Smooth muscle cell of the brain vasculature (primary cell): ENCODE results near the gene BPGM.

Source experiments
- DNase-seq: peaks from one replicate; pipeline ENCODE4 v3.0.0-alpha.2; 2012; ENCODE audit warnings: low read depth, low spot score

BPGM gene

DNA sequence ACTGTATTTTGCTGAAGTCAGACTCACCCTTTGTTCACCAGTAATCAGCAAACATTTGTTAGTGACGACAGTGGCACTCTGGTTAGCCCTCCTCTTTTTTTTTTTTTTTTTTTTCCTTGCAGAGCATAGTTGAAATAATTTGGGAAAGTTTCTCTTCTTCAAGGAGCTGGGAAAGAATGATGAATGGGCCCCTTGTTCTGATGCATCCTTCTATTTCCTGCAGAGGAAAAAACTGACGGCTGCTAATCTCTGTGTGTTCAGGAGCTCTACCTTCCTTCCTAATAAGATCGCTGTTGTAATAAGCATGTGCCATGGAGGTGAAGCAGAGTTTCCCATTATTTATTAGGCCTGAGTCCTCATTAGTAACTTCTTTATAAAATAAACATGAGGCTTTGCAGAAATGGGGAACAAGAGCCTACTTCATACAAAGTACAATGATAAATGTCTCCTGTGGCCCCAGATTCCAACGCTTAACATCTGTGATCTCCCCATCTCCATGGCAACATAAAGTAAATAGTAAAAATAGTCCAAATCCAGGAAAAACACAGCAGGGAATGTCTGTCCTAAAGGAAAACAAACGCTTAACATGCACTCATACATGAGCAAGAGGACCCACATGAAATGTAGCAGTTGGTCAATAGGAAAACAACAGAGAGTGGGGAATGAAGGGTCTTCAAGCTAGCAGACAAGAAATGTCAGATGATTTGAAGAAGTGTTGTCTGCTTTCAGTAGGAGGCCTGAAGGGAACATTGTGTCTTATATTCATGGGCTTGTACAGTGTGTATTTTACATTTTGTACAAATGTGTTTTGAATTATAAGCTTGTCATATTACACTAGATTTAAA lies 73.7 kb downstream of the BPGM start:
- peak; percentile 79 for DNase-seq

DNA sequence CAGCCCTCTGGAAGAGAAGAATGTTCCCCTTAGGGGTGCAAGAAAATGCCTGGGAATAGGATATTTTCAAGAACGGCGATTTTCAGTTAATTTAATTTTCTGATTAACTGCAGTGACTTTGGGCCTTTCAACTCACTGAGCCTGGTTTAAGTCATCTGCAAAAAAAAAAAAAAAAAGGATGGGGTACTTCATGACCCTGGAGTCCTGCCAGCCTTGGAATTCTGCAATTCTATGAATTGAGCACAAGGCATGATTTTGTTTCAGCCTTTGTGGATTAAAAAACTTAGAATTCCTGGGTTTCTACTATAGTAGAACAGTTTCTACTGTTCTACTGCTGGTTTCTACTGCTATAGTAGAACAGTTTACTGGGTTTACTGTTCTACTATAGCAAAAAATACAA lies 74.5 kb downstream of the BPGM start:
- no peak for DNase-seq

DNA sequence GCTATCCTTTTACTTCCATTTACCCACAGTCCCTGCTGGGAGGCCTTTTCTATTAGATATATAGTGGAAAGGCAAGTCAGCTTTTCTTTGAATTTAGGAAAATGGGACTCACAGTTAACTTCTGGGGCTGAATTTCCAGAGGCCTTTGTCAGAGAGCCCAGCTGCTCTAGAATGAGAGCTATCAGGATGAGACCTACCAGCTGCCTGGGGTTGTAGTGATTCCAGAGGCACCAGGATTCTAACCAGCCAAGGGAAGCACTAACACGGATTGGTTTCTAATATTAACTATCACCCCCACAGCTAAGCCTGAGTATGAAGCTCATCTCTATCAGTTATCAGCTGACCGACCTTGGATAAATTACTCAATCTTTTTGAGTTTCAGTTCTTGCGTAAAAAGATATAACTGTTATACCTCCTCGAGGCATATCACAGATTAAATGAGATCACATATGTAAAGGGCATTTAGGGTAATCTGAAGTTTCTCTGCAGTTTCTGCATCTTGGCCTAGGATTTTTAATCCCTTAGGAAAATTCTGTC lies 76.2 kb downstream of the BPGM start:
- no peak for DNase-seq

DNA sequence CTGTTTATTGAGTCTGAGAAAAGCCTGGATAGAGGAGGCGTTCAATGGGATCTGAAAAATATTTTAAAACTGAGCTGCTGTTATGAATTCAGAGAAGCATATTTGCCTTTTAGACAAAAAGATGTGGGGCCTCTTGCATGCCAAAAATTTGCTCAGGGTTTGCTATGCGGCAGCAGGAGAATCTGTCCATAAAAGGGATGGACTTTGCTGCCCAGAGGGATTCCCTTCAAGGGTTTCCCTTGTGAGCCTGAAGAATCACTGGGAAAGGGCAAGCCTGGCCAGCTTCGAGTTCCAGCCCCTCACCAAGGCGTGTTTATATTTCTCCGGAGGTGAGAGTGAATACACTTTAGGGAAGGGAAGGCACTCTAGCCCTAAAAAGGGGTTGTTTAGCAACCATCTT lies 77.2 kb downstream of the BPGM start:
- no peak for DNase-seq

DNA sequence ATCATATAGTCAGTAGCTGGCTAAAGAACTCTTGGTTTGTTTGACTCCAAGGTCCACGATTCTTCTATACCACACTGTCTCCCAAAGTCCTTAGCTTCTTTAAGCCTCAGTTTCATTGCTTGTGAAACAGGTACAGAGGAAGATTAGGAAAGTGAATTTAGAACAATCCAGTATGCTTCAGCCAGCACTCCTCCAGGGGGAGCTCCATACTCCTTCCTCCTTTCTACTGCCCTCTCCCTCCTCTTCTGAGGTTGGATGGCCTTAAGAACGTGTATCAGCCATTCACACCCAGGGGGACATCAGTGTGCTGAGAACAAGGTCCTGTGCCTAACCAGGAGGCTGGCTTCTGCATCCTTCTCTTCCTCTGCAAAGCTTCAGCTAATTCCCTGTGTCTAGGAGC lies 78.0 kb downstream of the BPGM start:
- no peak for DNase-seq

DNA sequence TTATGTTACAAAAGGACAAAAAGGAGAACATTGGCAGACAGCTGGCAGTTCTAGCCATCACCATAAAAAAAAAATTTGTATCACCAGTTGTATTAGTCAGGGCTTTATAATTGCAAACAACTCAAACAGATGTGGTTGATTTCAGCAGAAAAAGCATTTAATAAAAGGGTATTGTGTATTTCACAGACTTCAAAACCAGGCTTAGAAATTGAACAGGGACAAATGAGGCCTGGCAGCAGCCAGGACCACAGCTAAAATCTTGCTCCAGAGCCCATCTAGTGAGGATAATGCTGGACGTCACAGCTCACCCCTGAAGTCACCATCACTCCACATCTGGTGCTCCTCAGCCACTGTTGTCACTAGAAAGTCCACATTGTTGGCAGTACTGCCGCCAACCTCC lies 79.9 kb downstream of the BPGM start:
- DNase-seq = no peak

DNA sequence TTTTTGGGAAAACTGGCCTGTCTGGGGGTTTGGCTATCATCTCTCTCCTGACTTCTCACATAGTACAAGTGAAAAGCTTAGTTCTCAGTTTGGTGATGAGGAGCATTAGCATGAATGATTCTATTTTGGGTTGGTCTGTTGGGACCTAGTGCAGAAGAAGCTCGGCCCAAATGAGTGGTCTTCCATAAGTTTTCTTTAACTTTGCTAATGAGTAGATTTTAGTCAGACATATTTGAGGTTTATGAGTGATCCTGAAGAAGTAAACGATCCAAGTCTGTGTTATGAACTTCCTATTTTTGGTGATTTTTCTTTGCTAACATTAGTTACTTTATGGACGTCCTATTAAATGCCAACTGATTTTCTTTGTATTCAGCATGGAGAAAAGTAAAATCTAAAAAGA lies 81.1 kb downstream of the BPGM start:
- DNase-seq = no peak
